Fibroblast of lung (primary cell): ENCODE results near the gene MND1. TPM values are rescaled to one million over a fixed set of nuclear protein-coding genes. Genes with fewer than 3 reads are reported as not detected.

Experiments used
- DNase-seq, 2 donors: peaks; one replicate each; pipeline versions ENCODE4 v3.0.0 to v3.0.0-alpha.2; 2010; ENCODE audit warnings: low read depth in 2 of 2
- H2AFZ ChIP-seq: 2 replicates; pipeline ENCODE4 v1.5.1; 2012; ENCODE audit warnings: low read length, control low read depth, inconsistent platforms
- H3K27ac ChIP-seq: 2 replicates; pipeline ENCODE4 v1.5.1; 2011; ENCODE audit warnings: low read length, control low read depth; ENCODE audit not compliant: insufficient read depth
- H3K27me3 ChIP-seq: 2 replicates; pipeline ENCODE4 v1.5.1; 2011; ENCODE audit warnings: mild to moderate bottlenecking, low read length; ENCODE audit not compliant: control insufficient read depth, insufficient read depth
- H3K36me3 ChIP-seq: 2 replicates; pipeline ENCODE4 v1.5.1; 2011; ENCODE audit warnings: low read length; ENCODE audit not compliant: control insufficient read depth, insufficient read depth
- H3K4me1 ChIP-seq: 2 replicates; pipeline ENCODE4 v1.5.1; 2011; ENCODE audit warnings: low read length; ENCODE audit not compliant: control insufficient read depth, insufficient read depth; ENCODE audit errors: extremely low read depth
- H3K4me2 ChIP-seq: 2 replicates; pipeline ENCODE4 v1.5.1; 2011; ENCODE audit warnings: low read length, control low read depth; ENCODE audit not compliant: insufficient read depth; ENCODE audit errors: extremely low read depth
- H3K4me3 ChIP-seq, 4 experiments: fragments of 200-600 bp in 1 of 4; sonication (generic) in 1 of 4; replicated peaks in 1 of 4; 2 replicates each; pipeline ENCODE4 v1.5.1; 2011 to 2016; ENCODE audit warnings: low read length in 4 of 4, low read depth in 3 of 4, mild to moderate bottlenecking in 3 of 4, control low read depth in 2 of 4, inconsistent platforms in 1 of 4, mixed read lengths in 1 of 4; ENCODE audit not compliant: insufficient read depth in 1 of 4; ENCODE audit errors: control extremely low read depth in 1 of 4
- H3K79me2 ChIP-seq: 2 replicates; pipeline ENCODE4 v1.5.1; 2012; ENCODE audit warnings: mild to moderate bottlenecking, low read length, inconsistent platforms; ENCODE audit not compliant: control insufficient read depth, insufficient read depth
- H3K9ac ChIP-seq: 2 replicates; pipeline ENCODE4 v1.5.1; 2011; ENCODE audit warnings: mild to moderate bottlenecking, low read length, control low read depth; ENCODE audit not compliant: insufficient read depth
- H3K9me3 ChIP-seq: 2 replicates; pipeline ENCODE4 v1.5.1; 2012; ENCODE audit warnings: low read depth, low read length; ENCODE audit not compliant: control insufficient read depth, insufficient read depth
- H4K20me1 ChIP-seq: 2 replicates; pipeline ENCODE4 v1.5.1; 2011; ENCODE audit warnings: low read length; ENCODE audit not compliant: control insufficient read depth, insufficient read depth; ENCODE audit errors: extremely low read depth
- EZH2 ChIP-seq: IDR thresholded peaks from 2 replicates; pipeline ENCODE4 v1.5.1; 2012; ENCODE audit warnings: low read length, control low read depth, mild to moderate bottlenecking; ENCODE audit errors: missing control alignments
- polyA plus RNA-seq, 2 donors: library from polyadenylated mRNA; depleted of rRNA in 1 of 2; stranded (reverse) in 1 of 2; unstranded in 1 of 2; fragments of >200 nt; gene quantifications; 2 replicates each; pipeline ENCODE4 v1.2.1, GENCODE V29; 2011 to 2012; ENCODE audit warnings: missing spikeins in 1 of 2
- total RNA-seq: library from RNA; depleted of rRNA; stranded (reverse); fragments of >200 nt; gene quantifications from 2 replicates; pipeline ENCODE4 v1.2.1, GENCODE V29; 2014
- TF ChIP-seq, protein P1 (sequence below), 2 donors: IDR thresholded peaks in 1 of 2; conservative IDR thresholded peaks in 1 of 2; 1 replicate in 1 of 2; 2 replicates in 1 of 2; pipeline ENCODE4 v1.5.1; 2011 to 2012; ENCODE audit warnings: low read length in 2 of 2, control low read depth in 1 of 2, inconsistent platforms in 1 of 2, low read depth in 1 of 2, mild to moderate bottlenecking in 1 of 2

MND1 gene
- total and polyA plus RNA-seq, 2 donors (not counting 1 experiment from before 2014, with no cell fraction given) = 2.2 to 5.8 TPM

- DNase-seq = peak in 1 of 2 donors; percentile 19
- Histone ChIP-seq H3K9ac (no peak overlapping the region), H3K4me3 (no peak overlapping the region), H3K79me2 (no peaks in the 10 kb centered on the region), H2AFZ (no peak overlapping the region), H4K20me1 (no peaks in the 10 kb centered on the region), H3K27me3 (no peaks in the 10 kb centered on the region), H3K4me1 (peaks cover 4% of the 10 kb centered on the region), H3K9me3 (no peaks in the 10 kb centered on the region), H3K36me3 (no peaks in the 10 kb centered on the region), H3K27ac (no peak overlapping the region), H3K4me2 (no peak overlapping the region)
- TF ChIP-seq, protein P1, sequence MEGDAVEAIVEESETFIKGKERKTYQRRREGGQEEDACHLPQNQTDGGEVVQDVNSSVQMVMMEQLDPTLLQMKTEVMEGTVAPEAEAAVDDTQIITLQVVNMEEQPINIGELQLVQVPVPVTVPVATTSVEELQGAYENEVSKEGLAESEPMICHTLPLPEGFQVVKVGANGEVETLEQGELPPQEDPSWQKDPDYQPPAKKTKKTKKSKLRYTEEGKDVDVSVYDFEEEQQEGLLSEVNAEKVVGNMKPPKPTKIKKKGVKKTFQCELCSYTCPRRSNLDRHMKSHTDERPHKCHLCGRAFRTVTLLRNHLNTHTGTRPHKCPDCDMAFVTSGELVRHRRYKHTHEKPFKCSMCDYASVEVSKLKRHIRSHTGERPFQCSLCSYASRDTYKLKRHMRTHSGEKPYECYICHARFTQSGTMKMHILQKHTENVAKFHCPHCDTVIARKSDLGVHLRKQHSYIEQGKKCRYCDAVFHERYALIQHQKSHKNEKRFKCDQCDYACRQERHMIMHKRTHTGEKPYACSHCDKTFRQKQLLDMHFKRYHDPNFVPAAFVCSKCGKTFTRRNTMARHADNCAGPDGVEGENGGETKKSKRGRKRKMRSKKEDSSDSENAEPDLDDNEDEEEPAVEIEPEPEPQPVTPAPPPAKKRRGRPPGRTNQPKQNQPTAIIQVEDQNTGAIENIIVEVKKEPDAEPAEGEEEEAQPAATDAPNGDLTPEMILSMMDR (conservative IDR thresholded peaks at IDR 0.05 in 1 of 2, IDR thresholded peaks at IDR 0.05 in 1 of 2; ENCODE audit: low read depth in 1 of 2, low read length in 2 of 2) = no peak
- TF ChIP-seq EZH2 = no peak
These were observed 64.4 kb downstream of the MND1 start for GRCh38 chr4:153408932-153409331.

- Histone ChIP-seq H3K4me1 (peaks cover 4% of the 10 kb centered on the region), H3K9me3 (no peaks in the 10 kb centered on the region), H3K9ac (no peak overlapping the region), H3K27me3 (no peaks in the 10 kb centered on the region), H3K27ac (peak overlapping the region; percentile 52), H3K79me2 (no peaks in the 10 kb centered on the region), H4K20me1 (no peaks in the 10 kb centered on the region), H3K4me3 (no peak overlapping the region), H3K4me2 (peak overlapping the region; percentile 61), H3K36me3 (no peaks in the 10 kb centered on the region), H2AFZ (no peak overlapping the region)
- no peak for TF ChIP-seq EZH2
- TF ChIP-seq, protein P1 (conservative IDR thresholded peaks at IDR 0.05 in 1 of 2, IDR thresholded peaks at IDR 0.05 in 1 of 2; ENCODE audit: low read depth in 1 of 2, low read length in 2 of 2) = no peak
- DNase-seq = peak; percentile 71 to 85
These were observed 64.9 kb downstream of the MND1 start for GRCh38 chr4:153409412-153409811.

DNA sequence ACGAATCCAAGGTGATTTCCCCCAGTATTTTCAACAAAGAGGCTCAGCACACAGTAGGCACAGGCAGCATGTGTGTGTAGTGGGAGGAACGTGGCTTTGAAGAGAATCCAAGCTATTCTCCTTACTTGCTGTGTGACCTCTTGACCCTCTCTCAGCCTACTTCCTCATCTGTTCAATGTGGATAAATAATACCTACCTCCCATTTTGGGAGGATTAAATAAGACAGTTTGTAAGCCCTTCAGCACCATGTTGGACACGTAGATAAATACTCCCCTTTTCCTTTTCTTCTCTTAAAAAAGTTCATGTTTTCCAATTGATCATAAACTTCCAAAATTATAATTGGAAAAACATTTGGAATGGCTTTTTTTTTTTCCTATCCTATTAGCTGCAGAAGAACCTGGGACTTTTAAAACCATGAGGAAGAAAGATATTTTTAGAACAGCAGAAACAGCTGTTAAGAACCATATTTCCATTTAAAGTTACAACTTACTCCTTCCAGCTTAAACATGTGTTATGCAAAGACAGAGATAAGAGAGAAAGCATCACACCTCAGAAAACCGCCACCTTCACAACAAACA is 65.5 kb downstream of the MND1 start:
- H3K4me1 ChIP-seq = peaks cover 4% of the 10 kb centered on the region
- no peaks in the 10 kb centered on the region for H4K20me1 ChIP-seq
- H3K79me2 ChIP-seq = no peaks in the 10 kb centered on the region
- peak overlapping the region; percentile 61 for H3K4me2 ChIP-seq
- peak; percentile 9 to 34 for DNase-seq
- no peak overlapping the region for H2AFZ ChIP-seq
- H3K4me3 ChIP-seq = no peak overlapping the region
- H3K36me3 ChIP-seq = no peaks in the 10 kb centered on the region
- TF ChIP-seq EZH2 = no peak
- TF ChIP-seq, protein P1 (conservative IDR thresholded peaks at IDR 0.05 in 1 of 2, IDR thresholded peaks at IDR 0.05 in 1 of 2; ENCODE audit: low read depth in 1 of 2, low read length in 2 of 2) = no peak
- no peaks in the 10 kb centered on the region for H3K9me3 ChIP-seq
- H3K27me3 ChIP-seq = no peaks in the 10 kb centered on the region
- H3K9ac ChIP-seq = no peak overlapping the region
- peak overlapping the region; percentile 52 for H3K27ac ChIP-seq
